NCI-H146 treated with DMSO at 0.1 percent for 48 hours (cell line): ENCODE measurements around the gene PHKG2.
A peak's percentile ranks its signal among the peaks of the same experiment; 100 is the strongest.

Source experiments
- DNase-seq: peaks from one replicate; lab custom pipeline; 2025; ENCODE audit not compliant: unreplicated experiment; lab: John Stamatoyannopoulos, UW

Gene PHKG2

DNA sequence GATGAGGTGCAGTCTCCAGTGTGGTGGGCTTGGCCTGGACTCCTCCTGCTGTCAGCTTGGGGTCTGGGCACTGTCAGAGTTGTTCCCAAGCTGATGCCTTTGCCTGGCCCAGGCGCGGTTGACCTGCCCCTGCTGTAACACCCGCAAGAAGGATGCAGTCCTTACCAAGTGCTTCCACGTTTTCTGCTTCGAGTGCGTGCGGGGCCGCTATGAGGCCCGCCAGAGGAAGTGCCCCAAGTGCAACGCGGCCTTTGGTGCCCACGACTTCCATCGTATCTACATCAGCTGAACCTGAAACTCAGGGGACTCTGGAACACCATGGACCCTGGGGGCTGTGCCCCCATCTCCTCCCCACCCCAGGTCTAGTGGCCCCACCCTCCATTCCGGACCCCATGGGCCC is 25.6 kb downstream of the PHKG2 start:
- no peak for DNase-seq

DNA sequence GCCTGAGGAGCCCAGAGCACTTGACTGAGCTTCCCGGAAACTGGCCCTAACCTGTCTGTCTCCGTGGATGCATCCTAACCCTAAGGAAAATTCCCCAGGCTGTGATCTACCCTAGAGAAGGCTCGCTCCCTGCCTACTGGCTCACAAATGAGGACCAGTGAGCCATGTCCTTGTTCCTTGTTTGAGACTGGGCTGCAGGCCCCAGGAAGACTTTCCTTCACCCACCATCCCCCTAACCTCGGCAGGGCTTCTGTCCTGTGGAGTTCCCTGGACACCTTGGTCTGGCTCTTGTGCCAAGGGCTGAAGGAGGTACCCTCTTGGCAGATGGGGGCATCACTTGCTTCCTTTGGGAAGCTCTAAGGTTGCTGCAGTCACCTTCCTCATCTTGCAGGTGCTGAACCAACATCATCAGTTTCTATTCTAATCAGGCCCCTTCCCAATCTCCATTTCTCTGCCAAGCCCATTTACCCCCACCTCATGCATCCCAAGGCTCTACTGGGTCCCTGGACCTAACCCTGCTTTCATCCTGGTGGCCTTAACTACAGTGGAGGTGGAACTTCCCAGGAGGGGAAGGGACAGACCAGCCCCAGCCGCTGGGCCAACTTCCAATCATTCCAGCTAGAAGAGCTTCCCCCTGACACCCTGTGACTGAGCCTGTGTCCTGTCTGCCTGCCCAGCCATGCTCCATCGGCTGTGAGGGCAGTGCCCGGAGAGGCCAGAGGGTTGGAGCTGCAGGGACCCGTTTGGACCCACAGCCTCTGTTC is 26.3 kb downstream of the PHKG2 start:
- DNase-seq: no peak

DNA sequence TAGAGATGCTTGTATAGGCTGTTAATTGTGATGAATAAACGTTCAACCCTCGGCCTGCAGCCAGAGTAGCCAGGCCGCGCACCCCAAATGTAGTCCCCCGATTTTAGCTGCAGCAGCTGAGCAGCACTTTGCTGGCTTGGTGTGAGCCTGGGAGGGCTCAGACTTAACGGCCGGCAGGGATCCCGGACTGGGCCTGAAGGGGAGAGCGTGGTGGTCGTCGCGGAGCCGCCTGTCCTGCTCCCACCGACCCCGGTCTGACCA is 26.8 kb downstream of the PHKG2 start:
- no peak for DNase-seq

DNA sequence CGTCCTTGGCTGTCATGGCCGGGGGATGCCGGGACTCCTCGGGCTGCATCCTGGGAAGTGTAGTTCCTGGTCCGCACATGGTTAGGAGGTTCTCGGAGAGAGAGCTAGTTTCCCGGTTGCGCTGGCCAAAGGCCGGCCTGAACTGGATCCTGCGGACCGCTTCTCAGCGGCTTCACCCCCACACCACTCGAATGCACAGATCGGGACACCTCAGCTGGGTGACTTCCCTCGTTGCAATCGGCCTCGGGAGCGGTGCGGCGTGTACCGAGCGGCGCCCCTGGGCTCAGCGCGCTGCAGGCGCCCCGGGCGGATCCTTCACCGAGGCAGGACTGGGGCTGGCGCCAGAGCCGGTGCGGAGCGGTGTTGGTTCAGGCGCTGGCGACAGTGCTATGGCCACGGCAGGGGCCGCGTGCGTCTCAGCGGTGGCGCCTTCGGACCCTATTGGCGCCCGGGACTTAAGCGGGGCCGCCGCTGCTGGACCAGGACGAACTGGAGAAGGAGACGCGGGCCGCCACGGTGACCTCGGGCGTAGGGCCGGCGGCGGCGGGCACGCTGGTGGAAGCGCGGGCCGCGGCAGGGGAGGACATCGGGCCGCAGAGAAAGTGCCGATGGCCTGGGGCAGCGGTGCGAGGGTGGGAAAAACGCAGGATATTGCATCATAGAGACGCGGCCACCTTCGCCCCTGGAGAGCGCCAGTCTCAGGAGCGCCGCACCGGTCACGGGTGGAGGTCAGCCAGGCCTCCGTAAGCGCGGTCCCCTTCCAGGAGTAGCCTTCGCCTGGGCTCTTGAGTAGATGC is 27.4 kb downstream of the PHKG2 start:
- DNase-seq: peak; percentile 84

DNA sequence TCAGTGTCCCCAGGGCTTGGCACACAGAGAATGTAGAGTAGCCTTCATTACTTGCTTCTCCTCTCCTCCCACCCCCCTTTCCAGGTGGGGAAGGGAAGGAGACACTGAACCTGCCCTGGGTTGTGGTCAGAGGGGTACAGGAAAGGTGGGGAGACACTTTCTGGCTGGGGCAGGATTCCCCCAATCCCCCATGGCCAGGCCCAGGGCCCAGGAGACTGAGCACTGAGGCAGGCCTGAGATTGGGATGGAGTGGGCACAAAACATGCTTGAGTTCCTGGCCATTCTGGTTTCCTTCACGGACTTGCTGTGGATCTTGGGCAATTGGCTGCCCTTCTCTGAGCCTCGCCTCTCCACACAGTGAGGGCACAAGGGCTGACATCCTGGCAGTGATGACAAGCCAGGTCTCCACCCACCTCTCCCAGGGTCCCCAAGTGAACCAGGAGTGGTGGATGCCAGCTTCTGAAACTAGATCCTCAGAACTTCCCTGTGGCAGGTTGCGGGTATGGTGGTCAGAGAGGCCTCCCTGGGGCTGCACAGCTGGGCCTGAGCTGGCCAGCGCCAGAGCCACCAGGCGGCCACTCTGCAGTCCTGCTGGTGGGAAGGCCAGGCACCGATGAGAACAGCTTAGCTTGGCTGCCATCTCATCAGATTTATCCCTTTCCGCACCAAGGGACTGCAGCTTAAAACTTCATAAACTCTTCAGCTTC is 29.5 kb downstream of the PHKG2 start:
- no peak for DNase-seq

DNA sequence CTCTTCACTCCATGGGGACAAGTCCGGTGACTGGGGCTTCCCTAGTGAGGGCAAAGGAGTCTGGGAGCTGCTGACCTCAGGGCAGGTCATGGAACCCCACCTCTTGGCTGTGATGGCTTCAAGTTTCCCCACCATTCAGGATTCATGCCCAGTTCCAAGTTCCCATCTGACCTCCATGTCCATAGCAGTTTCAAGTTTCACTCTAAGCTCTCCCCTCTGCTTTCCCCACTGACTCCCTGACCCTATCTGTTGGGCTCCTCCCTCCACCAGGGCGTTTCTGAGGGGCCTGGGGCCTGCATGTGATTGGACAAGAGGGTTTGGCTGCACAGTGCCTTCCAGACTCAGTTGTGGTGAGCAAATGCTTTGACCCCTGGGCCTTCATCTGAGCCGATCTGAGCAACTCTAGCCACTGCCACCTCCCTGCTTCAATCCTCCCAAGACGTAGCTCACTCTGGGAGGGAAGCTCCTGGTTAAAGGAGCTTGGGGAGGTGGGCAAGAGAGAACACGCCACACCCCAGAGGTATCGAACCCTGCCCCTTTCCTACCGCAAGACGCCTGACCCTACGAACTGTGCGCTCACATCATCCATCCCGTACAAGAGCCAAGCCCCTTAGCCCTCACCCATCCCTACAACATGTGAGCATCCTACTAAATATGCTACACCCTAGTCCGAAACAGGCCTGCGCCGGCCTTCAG is 30.5 kb downstream of the PHKG2 start:
- no peak for DNase-seq

DNA sequence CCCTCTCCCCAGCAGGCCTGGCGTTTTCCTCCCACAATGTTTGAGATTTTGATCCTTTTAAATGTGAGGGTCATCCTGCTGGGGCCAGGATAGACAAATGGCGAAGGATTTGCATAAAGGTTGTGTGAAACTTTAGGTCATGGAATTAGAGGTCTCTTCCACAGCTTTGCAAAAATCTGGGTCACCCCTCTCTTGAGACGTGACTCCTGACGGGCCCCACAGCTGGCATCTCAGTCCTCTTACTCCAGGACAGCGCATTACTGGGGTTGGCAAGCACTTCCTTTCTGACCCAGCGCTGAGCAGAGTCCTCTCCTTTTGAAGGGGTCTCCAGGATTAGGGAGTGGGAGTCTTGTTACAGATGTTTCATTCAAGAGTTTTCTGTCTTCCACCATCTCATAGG is 31.4 kb downstream of the PHKG2 start:
- no peak for DNase-seq

DNA sequence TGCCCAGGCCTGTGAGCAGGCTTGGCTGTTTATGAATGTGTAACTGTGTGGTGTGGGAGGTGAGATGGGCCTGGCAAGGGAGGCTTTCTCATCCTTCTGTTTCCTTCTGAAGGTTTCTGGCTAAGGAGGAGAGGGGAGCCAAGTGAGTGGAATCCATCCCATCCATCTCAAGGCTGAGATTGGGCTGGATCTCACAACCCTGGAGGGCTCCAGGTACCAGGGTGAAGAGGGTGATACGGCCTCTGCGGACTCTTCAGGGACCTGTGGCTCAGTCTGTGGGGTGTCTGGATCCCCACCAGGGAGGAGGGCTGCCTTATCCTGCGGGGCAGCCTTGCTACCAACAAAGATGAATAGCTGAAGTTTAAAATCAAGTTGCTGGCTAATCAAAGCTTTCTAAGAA is 31.8 kb downstream of the PHKG2 start:
- no peak for DNase-seq

DNA sequence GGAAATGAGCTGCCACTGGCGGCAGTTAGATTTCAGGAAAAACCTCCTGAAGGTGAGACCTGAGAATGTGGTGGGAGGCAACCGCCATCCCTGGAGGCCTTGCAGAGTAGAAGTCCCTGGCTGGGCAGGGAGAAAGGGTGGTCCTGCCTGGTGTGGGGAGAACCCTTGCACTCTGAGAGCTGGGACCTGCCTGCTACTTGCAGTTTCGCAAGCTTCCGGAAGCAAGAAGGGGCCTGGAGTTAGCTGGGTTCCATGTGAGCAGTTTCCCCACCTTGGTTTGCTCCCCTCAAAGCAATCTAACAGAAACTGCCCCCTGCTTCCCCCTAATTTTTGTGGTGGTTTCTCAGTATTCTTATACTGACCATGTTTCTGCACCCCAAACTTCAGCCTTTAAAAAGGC is 32.3 kb downstream of the PHKG2 start:
- no peak for DNase-seq

DNA sequence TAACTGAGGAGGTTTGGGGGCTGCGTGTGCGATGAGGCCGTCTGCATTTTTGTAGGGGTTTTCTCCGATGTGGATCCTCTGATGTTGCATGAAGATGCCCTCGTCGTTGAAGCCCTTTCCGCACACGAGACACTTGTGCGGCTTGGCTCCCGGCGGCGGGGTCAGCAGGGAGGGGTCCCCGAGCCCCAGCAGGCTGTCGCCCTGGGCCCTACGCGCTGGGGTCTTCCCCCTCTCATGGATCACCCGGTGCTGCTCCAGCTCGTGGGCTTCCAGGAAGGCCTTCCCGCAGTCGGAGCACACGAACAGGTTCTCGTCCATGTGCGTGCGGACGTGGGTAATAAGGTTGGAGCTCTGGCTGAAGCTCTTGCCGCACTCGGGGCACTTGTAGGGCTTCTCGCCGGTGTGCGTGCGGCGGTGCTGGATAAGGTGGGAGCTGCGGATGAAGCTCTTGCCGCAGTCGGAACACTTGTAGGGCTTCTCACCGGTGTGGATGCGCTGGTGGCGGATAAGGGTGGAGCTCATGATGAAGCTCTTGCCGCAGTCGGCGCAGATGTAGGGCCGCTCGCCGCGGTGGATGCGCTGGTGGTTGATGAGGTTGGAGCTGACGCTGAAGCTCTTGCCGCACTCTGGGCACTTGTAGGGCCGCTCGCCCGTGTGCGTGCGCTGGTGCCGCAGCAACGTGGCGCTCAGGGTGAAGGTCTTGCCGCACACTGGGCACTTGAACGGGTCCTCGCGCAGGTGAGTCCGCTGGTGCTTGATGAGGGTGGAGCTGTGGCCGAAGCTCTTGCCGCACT is 34.5 kb downstream of the PHKG2 start:
- DNase-seq: no peak

DNA sequence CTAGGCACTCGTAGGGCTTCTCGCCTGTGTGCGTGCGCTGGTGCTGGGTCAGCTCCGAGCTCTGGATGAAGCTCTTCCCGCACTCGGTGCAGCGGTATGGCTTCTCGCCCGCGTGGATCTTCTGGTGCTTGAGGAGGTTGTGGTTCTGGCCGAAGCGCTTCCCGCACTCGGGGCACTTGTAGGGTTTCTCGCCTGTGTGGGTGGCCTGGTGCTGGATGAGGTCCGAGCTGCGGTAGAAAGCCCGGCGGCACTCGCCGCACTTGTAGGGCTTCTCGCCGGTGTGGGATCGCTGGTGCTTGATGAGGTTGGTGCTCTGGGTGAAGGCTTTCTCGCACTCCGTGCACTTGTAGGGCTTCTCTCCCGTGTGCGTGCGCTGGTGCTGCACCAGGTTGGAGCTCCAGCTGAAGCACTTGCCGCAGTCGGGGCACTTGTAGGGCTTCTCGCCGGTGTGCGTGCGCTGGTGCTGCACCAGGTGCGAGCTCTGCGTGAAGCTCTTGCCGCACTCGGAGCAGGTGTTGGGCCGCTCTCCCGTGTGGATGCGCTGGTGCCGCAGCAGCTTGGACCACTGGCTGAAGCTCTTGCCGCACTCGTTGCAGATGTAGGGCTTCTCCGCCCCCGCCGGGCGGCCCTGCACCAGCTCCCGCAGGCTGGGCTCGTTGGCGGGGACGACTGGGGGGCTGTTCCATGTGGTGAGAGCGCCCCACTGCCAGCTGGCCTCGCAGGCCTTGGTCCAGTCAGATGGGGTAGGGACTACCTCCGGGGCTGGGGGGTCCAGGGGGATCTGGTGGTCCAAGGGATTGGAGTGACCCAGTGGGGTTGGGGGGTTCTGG is 35.3 kb downstream of the PHKG2 start:
- DNase-seq: no peak

DNA sequence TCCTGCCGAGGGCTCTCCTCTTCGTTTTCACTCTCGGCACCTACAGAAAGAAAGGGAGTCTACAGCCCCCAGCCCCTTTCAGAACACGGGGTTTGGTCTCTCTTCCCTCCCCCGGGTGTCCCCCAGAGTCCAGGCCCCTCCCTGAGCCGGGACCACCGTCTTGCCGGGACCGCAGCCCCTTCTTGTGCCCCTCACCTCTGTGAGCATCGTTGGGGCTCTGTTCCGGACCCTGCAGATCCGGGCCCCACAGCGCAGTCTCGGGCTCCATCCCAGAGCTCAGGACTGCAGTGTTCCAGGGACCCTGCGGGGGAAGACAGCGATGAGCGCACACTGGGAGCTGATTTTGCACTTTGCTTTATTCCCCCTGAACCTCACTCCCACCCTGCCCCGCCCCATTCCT is 36.0 kb downstream of the PHKG2 start:
- no peak for DNase-seq

DNA sequence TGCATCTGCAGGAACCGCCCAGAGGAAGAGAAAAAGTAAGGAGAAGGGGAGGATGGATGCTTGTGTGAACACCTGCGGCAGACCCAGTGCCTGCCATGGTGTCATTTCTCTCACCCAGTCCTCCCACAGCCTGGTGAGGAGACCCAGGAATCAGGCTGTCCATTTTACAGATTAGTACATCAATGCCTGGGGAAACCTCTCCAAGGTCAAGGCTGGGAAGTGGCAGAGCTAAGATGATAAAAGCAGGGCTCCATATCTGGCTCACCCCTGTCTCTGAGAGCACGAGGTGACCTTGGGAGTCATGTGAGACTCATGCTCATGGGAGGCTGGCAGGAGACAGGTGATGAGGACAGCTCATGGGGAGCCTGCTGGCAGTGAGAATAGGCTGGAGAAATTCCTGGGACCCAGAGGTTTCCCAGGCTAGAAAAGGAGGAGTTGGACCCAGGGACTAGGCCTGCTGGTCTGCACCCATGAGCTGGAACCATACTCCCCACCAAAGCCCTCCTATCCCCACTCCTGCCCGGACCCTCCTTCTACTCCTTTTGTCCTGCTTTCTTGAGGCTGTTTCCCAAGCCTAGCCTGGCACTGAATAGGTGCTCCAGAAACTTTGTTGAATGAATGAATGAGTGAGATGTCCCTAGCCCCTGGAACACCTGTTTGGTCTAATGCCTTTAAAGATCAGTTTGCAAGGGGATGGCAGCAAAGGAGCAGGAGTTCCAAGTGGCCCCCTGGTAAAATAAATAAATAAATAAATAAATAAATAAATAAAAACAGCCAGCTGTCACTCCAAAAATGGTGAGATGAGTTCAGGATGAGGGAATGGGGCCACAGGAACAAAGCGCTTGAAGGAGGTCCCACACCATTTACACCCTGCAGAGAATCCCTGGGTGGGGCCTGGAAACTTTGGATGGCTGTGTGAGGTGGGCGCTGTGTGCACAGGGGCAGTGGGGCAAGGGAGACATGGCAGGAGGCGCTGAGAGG is 37.2 kb downstream of the PHKG2 start:
- no peak for DNase-seq

DNA sequence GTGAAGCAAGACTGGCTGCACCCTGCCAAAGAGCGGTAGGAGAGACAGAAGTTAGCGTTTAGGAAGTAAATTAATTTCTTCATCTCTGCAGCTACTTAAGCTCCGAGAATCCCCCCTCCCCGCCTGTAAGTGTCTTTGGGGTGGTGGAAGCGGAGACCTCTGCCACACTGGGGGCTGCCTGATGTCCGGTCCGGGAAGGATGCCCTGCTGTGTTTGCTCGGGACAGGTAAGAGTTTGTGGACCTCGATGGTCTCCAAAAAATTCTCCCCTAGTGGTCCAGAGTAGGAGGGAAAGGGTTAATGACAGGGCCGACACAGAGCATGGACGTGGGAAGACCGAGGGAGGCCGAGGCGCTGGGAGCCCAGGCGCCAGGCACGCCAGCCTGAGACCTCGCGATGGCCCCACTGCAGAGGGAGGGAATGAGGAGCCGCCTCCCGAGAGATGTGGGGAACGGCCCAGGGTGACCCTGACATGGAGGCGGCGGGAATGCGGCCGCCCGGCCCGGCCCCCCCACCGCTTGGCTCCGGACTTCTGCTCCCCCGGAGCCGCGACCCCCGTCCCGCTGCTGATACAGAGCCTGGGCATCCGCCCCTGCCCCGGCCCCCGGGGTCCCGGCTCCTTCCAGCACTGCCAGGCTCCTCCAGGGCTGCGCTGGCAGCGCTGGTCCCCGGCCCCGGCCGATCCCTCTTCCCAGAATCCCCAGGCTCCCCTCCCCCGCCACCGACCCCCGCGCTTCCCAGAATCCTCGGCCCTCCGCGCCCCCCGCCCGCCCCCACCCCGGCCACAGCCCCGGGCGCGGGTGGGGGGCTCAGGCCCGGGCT is 38.1 kb downstream of the PHKG2 start:
- no peak for DNase-seq

DNA sequence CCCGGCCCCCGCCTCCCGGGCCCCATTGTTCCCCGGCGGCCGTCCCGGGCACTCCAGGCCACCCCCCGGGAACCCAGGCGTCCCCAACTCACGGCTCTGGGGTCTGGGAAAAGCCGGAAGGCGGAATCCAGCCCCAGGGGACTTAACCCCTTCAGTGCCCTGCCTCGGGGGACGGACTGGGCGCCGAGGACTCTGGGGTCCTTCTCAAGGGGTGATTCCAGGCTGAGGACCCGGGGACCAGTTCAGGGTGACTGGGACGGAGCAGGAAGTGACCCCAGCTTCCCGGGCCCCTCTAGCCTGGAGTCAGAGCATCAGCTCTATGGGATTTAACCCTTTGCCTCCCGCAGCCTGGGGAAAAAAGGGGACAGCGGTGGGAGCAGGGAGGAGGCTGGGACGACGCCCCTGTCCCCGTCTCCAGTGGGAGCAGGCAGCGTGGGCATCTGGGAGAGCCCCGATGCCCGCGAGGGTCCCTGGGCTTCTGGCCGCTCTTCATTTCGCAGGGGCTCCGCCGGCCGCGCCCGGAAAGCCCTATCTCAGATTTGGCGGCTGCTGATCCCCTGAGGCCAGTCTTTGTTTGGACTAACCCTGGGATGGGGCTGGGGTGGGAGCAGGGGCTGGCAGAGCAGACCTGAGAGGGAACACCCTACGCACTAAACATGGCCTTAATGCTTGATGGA is 38.8 kb downstream of the PHKG2 start, which contains the start of gene ZNF629:
ZNF629 (minus strand) TSS at position 270 of the 677 bp plus-strand sequence. CDS start 2,723 bp downstream, outside the sequence.
- DNase-seq: peak; percentile 57

DNA sequence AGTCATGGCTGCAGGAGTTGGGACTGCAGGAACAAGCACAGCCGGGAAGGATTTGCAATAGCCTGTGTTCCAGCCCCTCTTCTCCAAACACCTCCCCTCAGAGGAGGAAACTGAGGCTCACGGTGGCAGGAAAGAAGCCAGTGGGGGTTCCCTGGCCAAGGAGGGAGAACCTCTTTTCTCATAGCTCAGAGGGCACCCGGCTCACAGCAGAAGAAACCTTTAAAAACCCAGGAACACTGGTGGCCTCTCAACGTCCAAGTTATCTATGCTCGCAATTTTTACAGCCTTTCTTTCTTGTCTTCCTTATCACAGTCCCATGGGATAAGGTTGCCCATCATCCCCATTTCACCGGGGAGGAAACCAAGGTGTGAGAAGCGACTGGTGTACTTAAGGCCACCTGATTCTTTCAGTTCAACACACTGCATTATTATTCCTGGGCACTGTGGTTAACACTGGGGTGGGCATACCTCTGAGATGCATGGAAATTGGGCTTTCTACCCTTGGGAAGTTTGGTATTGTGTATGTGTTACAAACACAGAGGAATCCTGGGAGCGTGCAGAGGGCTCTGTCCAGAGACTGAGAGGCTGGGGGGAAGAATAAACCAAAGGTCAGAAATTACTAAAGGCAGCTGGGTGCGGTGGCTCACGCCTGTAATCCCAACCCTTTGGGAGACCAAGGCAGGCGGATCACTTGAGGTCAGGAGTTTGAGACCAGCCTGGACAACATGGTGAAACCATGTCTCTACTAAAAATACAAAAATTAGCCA is 39.6 kb downstream of the PHKG2 start:
- DNase-seq: no peak
